HL-60/S4 treated with phorbol 12-myristate 13-acetate at 8.2 ng/mL for 4 days and 3 days (cell line): Measurements from ENCODE around the gene TET3.

Source experiments
- in situ Hi-C: fragments of 300-500 bp; cut with MboI; formaldehyde crosslinking; loops from 2 replicates; pipeline ENCODE4 v1.15.0; 2022; ENCODE audit warnings: low sequenced_read_pairs

TET3 gene

DNA sequence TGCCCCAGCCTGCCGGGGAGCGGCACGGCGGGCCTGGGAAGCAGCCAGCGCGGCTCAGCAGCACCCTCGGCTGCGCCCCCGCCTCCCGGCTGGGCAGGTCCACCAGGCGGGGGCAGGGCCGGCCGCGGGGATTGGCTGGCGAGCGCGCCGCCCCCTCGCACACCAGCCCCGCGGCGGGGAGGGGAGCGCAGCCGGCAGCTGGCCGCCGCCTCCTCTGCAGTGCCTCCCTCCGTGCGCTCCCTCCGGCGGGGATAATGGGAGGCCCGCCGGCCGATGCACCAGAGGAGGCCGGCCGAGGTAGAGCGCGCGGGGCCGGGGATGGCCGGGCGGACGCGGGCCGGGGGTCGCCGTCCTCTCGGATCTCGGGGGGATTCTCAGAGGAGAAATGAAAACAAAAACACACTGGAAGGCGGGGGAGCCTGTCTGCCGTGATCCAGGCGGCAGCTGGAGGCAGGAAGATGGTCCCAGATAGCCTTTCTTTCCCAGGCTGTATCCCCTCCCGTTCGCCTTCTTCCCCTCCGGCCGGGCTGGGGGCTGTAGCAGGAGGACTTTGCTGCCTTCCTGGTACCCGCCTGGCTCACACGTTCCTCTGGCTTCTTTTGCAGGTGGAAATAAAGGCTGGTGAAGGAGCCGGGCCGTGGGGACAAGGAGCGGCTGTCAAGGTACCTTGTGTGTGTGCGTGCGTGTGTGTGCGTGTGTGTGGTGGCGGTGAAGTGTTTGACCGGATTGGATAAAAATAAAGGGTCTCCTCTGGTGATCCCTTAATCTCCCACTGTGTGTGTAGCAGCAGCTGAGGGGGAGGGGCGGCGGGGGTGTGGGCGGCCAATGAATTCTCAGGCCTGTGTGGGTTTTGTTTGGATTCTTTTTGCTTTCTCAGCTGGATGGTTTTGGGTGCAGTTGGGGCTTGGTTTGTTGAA, 18.1 kb downstream of the TET3 start:
- in situ Hi-C loops: no loop called here

- in situ Hi-C loops: no loop called here
Observed at GRCh38 chr2:74003494-74004211, 18.9 kb downstream of the TET3 start.

DNA sequence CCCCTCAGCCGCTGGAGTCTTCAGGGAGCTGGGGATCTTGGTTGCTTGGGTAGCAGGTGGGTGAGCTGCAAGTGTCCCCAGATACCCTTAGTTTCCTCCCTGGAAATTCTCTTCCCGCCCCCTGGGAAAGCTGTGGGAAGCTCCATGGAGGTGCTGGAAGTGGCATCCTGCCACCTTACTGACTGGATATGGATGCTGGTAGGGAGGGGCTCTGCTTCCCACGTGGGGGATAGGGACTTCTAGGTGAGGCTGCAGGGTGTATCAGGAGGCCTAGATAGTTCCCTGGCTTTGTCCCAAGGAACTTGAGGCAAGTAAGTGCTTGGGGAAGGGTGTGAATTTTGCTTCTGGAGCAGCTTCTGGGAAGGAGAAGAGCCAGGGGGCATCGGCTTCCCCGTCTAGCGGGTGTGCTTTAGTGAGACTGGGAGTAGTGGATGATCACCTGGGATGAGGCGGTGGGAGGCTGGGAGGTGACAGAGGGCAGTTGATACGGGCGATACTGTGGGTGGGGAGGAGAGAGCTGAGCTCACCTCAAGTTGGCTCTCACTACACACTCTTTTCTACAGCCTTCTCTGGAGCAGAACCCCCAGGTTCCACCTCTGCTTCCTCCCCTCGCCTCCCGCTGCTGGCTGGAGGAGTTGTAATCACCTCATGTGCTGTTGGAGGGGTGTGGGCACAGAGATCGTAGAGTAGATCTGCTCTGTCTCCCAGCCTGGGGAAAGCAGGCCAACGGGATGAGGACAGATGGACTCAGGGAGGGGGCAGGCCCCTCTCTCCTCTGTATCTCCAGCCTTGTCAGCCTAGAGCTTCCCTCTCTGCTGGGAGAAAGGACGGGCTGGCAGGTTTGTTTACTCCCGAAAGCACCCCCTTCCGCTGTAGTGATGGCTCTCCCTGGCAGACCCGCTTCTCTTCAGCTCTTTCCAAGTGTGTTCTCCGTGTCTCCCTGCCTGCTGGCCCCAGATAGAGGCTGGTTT, 19.8 kb downstream of the TET3 start:
- in situ Hi-C loops: no loop called here

GRCh38 chr2:74005786-74006185, 21.1 kb downstream of the TET3 start:
- in situ Hi-C loops: no loop called here

DNA sequence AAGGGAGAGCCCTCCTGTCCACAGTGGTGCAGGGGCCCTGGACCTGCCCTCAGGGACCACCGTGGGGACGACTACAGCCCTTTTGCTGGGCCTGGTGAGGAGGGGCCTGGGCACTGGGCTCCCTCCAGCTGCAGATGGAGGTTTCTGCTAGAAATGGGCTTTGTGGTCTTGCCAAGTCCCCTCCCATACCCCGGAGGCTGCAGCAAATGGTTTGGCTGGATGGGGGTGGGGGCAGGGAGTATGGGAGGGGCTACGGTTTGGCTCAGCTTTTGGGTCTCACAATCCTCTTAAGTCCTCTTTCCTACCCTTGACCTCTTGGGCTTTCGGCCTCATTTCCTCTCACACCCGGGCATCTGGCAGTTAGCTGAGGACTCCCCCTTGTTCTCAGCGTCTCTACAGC, 21.7 kb downstream of the TET3 start:
- in situ Hi-C loops: no loop called here

- in situ Hi-C loops: no loop called here
Observed at GRCh38 chr2:74007121-74007520, 22.4 kb downstream of the TET3 start.

DNA sequence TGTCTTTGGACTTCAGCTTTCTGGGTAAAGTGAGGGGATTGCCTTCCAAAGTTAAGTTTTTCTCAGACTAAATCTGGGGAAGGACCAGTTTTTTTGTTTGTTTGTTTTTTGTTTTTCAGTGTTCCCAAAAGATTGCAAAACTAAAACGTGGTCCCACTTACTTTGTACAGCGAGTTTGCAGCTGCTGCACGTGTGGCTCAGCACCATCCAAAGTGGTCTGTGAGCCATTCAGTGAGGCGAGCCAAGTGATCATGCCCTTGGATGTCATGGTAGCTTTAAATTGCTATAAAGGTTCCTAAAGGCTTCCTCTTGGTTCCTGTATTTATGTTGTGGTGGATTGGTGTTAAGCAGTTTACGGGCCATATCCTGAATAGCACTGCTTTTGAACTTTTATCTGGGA, 23.0 kb downstream of the TET3 start:
- in situ Hi-C loops: no loop called here

- in situ Hi-C loops: no loop called here
Observed at GRCh38 chr2:74008761-74009395, 24.2 kb downstream of the TET3 start.

DNA sequence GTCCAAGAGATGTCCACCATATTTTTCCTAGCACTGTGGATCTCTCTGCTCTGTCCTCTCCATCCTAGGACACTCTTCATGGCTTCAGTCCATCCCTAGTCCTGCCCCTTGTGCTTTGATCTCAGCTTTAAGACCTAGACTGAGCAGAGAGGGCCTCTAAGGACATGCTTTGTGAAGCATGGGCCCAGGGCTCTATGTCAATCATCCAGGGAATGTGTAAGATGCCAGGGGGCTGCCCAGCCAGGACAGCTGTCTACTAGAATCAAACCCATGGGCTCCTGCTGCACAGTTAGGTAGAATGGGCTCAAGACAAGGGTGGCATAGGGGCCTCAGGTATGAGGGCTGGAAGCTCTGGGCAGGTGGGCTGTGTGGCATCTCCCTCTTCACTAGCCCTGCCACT, 24.9 kb downstream of the TET3 start:
- in situ Hi-C loops: no loop called here

GRCh38 chr2:74010087-74010541, 25.4 kb downstream of the TET3 start:
- in situ Hi-C loops: no loop called here

GRCh38 chr2:74011246-74011645, 26.5 kb downstream of the TET3 start:
- in situ Hi-C loops: no loop called here

DNA sequence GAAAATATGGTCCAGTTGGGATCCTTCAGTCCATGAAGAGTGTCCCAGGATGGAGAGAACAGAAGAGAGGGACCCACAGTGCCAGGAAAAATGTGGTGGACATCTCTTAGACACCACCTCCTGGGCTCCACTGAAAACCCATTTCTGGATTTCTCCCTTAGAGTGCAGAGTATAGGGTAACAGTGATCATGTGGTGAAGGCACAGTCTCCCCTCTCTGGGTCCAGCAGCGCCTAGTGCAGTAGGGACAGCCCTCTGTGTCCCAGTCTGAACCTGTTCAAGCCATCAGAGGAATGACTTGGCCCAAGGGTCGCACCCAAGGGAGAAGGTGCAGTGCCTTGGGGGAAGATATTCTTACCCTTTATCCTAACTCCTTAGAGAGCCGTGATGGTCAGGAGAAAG, 30.1 kb downstream of the TET3 start:
- in situ Hi-C loops: no loop called here

DNA sequence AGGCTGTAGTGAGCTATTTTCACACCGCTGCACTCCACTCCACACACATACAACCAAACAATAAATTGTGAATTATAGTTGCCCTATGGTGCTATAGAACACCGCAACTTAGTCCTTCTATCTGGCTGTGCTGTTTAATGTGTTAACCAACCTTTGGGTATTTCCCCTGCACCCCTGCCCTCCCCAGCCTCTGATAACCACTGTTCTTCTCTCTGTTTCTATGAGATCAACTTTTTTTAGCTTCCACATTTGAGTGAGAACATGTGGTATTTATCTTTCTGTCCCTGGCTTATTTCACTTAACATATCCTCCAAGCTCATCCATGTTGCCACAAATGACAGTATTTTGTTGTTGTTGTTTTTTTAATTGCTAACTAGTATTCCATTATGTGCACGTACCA, 32.5 kb downstream of the TET3 start:
- in situ Hi-C loops: no loop called here

DNA sequence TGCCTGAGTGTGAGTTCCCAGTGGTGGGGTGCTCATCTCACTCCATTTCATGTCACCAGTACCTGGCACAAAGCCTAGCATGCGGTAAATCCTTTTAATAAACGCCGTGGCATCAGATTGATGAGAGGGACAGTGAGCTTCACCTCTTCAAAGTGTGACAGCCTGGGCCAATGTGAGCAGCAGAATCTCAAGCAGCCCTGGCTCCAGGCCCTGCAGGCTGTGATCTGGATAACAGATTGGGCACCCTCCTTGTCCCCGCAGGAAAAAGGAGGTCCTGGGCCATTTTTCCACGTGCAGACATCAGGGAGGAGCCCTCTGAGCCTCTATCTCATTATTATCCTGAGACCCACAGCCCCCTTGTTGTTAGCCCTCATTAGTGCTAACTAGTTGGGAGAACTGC, 34.8 kb downstream of the TET3 start:
- in situ Hi-C loops: no loop called here

DNA sequence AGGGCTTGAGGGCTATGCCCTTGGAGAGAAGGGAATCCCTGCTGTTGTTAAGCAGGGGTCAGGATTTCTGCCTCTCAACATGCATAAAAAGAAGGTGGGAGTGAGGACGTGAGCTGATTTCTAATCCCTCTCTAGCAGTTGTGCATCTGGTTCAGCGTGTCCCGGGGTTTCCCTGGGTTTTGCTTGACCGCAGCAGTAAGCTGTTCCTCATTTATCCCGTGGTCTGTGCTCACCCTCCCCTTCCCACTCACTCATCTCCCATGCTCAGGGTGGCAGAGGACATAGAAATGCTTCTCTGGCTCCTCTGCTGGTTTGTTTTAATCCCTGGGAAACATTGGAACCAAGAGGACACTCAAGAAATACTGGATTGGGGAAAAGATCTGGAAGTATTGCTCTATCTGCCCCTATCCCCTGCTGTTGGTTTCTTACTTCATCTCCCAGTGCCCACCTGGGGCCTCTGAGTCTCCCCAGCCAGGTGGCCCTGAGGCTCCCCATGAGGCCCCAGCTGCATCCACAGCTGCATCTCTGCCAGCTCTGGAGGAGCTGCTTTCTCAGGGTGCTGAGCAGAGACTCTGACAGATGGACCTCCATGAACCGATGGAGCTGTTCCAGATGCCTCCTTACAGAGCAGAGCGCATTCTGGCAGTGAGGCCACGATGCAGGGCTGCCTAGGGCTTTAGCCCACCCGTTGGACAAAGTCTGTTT, 36.1 kb downstream of the TET3 start:
- in situ Hi-C loops: no loop called here

GRCh38 chr2:74021407-74021755, 36.7 kb downstream of the TET3 start:
- in situ Hi-C loops: no loop called here

DNA sequence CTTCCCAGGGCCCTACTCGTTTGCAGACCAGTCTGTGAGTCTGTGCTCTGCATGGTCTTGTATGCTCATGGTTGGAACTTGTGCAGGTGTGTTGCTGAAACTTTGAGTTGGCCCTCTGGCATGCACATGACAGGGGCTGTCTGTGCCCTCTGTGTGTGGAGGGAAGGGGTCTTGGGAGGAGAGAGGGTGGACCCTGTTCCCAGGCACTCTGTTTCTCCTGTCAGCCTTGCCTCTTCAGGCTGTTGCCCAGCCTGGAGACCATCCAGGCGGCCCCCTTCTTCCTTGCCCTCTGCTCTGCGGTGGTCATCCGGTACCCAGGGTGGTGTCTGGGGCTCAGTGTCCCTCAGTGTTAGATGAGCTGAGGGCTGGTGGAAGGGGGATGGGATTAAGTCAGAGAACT, 39.5 kb downstream of the TET3 start:
- in situ Hi-C loops: no loop called here

DNA sequence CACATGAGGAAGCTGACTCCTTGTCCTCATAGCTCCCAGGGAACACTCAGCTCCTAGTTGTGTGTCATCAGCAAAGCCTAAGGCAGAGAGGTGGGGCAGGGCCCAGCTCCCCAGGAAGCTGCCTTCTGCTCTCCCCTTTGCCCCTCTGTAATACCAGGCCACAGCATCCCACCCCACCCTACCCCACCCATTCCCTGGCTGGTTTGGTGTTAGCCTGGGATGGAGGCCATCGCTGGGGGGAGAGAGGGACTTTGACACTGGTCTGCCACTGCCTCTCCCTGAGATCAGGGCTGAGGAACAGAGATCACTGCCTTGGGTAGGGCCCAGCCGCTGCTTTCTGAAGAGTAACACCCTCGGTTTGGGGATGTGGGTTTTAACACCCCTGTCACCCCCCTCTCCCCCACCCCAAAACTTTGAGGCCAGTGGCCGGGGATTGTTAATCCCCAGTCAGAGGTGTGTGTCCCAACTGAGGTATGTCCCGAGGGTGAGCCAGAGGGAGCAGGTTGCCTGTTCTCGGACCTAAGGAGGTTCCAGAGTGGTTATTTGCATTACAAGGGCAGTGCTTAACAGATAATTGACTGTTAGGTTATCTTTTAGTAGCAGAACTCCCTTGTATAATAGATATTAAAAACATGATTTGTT, 41.4 kb downstream of the TET3 start:
- in situ Hi-C loops: no loop called here

GRCh38 chr2:74026687-74027241, 42.1 kb downstream of the TET3 start:
- in situ Hi-C loops: no loop called here
